Activated gamma-delta T cell (primary cell): ENCODE data around the gene CCNA2.
A peak's percentile ranks its signal among the peaks of the same experiment; 100 is the strongest.

ENCODE experiments used
- DNase-seq: peaks from one replicate; lab custom pipeline; 2025; lab: John Stamatoyannopoulos, UW

CCNA2 gene

DNA sequence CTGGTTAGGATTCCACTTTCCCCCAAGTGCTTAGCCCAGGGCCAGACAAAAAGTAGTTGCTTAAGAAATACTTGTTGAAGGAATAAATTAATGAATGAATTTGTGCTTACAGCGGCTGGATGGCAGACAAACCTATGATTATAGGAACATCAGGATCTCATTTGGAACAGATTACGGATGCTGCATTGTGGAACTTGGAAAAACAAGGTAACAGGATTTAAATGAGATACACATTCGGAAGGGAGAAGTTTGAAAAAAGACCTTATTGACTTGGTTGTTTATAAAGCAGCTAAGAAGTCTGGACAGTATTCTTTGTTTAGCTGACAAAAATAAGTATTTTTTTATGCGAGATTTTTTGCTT lies 22.0 kb downstream of the CCNA2 start:
- DNase-seq: no peak

DNA sequence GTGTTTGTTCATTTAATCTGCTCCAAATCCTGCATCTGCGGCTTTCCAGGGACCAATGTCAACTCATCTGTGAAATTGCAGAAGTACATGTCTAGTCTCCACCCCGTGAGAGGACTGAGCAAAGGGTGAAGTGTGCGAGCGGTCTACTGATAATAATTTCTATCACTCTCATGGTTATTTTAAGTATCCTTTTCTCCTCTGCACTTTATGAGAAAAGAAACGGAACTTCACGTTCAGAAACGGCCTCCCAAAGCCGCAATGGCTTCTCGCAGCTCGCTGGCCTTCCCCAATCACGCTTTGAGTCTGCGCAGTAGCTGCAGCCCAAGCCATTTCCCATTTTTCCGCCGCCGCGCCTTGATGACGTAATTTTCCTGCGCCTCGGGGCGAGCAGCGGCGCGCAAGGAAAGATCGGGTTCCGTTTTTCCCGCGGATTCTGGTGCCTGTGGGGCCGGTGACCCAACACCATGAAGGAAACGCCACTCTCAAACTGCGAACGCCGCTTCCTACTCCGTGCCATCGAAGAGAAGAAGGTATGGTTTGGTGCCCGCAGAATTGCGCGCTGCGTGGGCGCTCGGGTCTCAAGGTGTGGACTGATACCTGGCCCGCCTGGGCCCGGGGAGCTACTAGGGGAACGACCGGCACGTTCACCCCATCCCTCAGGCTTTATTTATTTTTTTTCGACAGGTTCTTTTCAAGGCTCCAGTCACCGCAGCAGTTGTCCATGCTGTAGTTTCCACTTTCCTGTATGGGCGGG lies 22.5 kb downstream of the CCNA2 start, which contains the start of gene EXOSC9:
TSS of gene EXOSC9 (plus strand) at position 363 of the 754 bp plus-strand sequence. CDS start at position 465, 102 bp downstream.
- peak; percentile 72 for DNase-seq

DNA sequence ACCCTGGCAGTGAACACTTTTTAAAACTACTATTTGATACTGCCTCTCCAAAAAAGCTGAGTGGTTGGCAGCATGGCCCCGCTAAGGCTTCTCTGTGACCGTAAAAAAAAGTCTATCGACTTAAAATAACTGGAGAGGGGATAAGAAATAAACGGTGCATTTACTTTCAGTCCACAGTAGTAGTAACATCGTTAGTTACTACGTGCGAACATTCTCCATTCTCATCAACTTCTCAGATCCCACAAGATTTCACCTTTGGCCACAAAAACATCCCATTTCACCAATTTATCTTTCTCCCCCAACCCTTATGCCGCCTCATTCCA lies 23.1 kb downstream of the CCNA2 start:
- DNase-seq: no peak

DNA sequence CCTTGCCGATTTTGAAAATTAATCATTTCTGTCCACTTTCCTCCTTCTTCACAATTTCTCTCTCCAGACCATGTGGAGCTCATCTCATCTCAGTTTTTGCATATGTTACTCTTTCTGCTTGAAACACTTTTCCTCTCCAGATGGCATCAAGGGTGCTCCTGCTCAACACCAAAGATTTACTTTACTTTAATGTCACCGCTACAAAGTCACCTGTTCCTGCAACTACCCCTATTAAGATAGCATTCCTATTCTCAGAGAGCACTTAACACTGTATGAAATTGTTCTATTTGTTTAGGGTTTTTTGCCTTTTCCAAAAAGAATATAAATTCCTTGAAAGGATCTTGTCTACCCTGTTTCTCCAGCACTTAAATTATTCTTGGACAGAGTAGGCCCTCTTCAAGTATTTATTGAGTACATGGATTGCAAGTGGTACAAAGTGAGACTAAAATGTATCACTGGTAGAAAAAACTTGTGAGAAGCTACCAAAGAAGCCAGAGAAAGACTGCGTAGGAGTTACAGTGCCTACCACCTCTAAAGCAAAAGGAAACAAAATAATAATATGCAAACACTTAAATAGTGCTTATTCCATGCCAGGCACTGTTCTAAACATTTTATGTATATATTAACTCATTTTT lies 23.7 kb downstream of the CCNA2 start:
- no peak for DNase-seq

DNA sequence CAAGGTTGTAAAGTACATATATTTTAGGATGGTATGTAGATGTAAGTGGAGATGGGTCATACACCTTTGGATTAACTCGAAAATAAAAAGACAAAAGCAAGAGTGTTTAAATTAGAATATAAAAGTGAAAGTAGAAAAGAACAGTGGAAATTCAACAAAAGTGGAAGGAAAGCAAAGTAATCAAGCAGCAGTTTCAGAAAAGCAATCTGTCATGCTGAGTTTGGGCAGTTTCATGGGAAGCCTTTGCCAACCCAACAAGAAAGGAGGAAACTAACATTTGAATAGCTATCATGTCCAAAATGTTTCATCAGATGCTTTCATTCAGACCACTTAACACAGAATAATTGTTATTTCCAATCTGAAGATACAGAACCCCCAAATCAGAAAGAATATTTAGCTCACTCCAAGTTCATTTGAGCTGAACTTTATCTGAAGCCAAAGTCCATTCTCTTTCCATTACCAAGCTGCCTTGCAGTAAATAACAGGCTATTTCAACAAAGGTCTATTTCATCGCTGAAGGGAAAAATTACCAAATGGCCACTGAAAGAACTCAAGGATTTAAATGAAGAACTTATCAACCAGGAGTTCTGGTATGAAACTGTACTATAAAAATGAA lies 24.4 kb downstream of the CCNA2 start:
- DNase-seq: no peak

DNA sequence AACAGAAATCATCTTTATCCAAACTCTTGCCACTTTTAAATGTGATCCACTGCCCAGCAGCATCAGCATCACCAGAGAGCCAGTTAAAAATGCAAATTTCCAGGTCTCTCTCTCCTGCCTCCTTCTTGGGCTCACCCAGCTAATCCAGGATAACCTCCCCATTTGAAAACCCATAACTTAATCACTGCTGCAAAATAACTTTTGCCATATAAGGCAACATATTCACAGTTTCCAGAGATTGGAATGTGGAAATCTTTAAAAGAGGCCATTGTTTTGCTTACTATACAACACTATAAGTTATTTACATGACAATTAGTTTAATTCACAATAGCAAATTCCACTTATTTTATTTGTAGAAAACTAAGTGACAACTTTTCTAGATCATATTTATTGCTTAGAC lies 27.4 kb downstream of the CCNA2 start:
- DNase-seq: no peak

DNA sequence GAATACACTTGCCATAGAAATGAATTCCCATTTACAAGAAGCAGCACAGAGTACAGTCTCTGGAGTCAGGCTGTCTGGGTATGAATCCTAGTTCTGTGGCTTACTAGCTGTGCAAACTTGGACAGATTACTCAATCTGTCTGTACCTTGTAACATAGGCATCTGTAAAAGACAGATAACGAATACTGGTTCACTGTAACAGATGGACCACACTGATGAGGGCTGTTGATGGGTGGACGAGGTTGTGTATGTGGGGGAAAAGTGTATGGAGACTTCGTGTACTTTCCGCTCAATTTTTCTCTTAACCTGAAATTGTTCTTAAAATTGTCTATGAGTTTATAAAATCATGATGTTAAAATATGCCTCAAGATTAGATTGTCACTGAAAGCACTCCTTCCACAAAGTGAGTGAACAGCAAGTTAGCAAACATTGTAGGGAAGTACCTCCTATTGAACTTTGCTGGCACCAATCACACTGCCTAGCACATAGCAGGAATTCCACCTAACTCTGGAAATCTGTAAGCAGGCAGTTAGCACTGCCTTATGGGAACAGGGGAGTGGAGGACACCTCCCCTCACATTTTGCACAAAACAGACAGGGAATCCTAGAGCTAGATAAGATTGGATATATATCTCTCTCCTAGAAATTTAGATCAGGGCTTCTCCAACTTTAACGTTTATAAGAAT lies 29.0 kb downstream of the CCNA2 start:
- no peak for DNase-seq

DNA sequence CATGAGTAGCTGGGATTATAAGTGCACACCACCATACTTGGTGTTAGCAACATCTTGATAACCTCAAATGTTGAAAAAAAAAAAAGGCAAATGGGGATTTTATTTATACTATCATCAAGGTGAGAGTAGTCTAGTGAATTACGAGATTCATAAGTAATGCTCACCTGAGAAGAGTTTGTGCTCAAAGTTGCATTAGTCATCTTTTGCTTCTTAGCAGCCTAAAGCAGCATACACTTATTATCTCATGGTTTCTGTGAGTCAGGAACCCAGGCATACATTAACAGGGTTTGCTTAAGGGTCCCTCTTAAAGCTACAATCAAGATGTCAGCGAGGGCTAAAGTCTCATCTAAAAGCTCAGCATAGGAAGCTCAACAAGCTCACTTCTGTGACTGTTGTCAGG lies 30.7 kb downstream of the CCNA2 start:
- DNase-seq: no peak

DNA sequence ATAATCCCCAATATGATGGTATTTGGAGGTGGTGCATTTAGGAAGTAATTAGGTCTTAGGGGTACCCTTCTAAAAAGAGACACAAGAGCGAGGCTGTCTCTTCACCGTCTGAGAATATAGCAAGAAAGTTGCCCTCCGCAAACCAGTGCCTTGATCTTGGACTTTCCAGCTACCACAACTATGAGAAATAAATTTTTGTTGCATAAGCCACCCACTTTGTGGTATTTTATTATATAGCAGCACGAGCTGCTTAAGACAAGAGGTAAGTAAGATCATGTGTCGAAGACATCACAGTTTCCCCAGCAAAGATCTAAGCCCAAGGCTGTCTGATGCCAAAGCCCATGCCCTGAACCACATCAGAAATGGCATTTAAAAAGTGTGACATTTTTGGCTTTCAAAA lies 32.2 kb downstream of the CCNA2 start:
- DNase-seq: no peak

DNA sequence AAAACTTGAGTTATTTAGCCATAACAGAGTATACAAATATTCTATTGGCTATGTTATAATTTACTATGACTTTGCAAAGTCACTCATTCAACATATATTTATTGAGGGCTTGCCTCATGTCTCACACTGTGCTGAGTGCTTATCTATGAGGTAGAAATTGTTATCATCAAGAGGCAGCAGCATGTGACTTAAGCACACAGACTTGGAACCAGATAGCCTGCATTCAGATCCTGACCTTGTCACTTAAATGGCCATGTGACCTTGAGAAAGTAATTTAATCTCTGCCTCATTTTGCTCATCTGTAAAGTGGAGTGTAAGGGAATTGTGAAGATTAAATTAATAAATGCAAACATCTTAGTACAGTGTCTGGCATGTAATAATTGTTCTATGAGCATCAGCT lies 32.7 kb downstream of the CCNA2 start:
- no peak for DNase-seq

DNA sequence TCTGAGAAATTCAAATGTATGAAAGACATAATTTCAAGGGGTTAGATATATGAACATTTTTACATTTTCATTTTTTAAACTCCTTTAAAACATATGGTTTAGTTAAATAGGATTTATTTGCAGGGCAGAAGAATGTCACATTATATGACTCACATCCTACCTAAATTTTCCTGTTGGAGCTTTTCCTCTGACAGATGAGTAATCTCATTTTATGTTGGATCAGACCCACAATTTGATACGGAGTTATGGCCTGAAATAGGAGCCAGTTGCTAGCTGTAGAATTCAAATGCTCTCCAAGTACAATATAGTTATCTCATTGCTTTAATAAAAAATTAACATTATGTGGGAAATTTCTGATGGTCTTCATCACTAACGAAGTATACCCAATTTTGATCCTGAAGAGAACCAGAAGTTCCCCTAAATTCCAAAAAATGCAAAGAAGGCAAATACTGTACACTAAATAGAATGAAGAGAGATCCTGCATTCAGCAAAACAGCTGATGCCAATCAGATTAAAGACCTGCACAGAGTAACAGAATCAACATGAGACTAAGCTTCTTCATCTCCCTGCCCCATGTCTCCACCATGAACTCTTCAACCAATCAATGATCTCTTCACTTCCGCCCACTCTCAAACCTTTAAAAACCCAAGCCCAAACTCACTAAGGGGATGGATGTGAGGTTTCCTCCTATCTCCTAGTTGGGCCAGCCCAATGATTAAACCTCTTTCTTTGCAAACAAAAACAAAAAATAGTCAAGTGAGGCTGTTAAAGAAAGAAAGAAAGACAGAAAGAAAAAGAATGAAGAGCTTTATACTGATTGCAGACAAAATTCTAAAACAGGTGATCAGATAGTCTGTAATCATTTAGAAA lies 33.5 kb downstream of the CCNA2 start:
- no peak for DNase-seq

DNA sequence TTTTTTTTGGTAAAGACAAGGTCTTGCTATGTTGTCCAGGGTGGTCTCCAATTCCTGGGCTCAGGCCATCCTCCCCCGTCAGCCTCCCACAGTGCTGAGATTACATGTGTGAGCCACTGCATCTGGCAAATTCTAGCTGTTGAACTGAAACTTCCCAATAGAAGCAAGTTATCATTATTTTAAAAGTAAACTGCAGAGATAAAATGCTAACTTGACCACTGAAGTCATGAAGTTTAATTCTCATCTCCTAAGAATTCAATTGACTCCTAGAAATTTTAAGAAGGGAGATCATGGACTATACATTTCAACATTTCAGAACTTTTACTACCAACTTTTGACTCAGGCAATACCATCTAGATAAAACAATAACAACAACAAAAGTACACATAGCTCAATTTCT lies 34.2 kb downstream of the CCNA2 start:
- DNase-seq: no peak

DNA sequence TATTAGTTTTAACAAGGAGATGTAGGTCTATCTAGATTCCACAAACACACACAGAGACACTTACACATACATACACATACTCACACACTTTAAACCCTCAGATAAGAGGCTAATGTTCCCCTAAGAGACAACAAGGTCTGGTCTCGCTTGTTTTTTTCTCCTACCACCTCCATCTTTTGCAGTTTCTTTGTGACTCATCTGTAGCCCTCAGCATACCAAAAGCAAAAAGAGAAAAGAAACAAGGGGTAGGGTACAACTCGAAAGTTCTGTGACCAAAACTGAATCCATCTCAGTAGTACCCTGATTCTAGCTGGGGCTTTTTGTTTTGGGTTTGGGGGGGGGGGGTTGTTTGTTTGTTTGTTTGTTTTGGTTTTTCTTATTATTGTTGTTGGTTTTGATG lies 34.8 kb downstream of the CCNA2 start:
- DNase-seq: no peak

DNA sequence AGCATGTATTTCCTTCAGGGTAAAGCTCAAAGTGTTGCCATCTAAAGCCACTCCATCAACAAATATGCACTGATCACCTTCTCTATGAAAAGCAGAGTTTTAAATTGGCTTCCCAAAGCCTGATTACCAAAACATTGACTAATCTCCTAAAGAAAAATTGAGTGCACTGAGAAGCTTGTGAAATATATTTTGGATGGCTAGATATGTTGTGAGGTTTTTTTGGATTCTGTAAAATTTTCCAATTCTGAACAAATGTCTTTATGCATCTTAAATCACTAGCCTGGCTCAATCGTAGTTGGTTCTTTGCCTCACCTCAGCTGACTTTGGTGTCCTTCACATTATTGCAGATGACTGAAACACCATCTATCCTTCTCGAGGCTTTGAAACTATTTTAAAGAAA lies 37.5 kb downstream of the CCNA2 start:
- DNase-seq: no peak

DNA sequence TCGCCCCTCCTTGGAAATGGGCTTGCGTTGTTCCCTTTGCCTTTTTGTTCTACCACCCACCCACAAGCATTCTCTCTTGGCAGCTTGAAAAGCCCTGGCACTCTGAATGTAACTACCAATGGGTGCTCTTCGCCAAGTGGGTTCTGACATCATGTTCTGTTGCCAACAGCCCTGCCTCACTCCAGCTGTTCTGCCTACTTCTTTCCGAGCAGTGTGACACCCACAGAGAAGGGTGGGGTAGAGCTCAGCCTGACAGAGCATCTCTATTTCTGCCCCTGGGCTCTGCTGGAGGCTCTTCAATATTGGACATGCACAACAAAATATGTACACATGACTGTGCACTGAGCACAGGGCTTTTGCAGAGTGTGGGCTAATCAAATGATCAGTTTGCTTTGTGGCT lies 38.2 kb downstream of the CCNA2 start:
- DNase-seq: no peak

DNA sequence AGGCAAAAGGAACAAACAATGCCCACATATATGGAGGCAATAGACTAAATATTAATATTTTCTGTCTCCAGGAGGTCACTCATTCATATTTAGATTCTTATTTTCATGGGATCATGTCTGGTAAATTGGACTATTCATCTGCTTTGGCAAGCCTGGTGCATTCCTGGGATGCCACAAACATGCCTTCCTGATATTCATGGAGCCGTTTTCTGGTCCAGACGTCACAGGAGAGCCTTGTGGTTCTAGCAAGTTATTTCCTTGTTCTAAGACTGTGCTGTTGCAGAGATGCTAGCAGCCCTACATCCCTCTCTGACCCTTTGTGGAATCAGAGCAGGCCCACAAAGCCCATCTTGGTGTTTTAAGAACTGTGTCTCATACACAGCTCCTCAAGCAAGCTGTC lies 38.7 kb downstream of the CCNA2 start:
- DNase-seq: no peak

DNA sequence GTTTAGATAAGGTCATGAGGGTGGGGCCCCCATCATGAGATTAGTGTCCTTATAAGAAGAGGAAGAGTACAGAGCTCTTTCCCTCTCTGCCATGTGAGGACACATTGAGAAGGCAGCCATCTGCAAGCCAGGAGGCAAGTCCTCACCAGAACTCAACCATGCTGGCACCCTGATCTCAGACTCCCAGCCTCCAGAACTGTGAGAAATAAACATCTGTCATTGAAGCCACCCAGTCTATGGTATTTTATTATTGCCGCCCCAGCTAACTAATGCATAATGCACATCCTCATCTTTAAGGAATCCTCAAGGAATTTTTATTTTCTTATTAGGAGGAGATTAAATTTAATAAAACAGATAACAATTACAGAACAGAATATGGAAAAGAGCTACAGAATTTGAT lies 39.3 kb downstream of the CCNA2 start:
- no peak for DNase-seq

DNA sequence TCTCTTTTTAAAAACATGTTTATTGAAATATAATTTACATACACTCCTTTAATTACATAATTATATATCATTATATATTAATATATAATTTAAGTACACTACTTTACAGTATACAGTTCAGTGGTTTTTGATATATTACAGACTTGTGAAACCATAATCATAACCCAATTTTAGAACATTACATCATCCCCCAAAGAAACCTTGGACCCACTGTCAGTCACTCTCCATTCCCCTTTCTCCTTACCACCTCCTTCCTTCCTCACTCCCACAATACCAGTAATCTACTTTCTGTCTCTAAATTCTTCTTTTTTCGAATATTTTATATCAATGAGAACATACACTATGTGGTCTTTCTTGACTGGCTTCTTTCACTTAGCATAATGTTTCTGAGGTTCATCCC lies 40.5 kb downstream of the CCNA2 start:
- DNase-seq: no peak

DNA sequence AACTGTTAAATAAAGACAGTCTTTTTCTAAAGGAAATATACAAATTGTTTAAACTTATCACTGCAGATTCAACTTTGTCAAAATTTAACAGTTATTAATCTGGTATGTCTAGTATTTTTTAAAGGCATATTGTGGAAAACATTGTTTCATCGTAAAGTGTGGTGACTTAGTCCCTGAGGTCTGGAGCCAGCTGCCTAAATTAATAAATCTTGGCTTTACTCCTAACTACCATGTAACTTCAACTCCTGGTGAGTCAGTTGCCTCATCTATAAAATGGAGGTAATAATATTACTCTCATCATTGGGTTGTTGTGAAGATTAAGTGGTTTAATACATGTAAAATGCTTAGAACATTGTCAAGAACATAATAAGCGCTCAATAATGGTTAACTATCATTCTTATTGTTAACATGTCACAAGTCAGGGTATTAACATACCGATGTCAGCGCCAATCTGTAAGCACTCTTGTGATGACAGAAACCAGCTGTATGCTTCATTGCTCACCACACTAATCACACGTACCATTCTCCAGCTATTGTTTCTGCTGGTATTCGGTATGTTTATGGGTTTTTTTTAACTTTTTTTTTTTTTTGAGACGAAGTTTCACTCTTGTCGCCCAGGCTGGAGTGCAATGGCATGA lies 44.6 kb downstream of the CCNA2 start:
- no peak for DNase-seq

DNA sequence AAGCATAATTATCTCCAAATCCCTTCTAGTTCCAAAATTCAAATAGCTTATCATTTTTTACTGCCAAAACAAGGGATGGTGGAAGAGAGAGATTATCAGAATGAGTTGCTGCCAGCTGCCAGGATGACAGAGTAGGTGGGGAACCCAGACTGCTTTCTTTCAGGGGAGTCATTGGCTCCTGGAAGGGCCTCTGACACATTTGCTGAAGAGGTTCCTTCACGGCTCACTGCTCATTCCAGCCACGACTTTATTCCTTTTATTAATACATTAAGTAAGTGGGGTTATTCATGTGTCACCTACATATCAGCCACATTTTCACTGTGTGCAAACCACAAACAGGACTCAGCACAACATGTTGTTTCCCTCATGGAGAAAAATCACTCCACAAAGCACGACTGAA lies 46.1 kb downstream of the CCNA2 start:
- DNase-seq: no peak

DNA sequence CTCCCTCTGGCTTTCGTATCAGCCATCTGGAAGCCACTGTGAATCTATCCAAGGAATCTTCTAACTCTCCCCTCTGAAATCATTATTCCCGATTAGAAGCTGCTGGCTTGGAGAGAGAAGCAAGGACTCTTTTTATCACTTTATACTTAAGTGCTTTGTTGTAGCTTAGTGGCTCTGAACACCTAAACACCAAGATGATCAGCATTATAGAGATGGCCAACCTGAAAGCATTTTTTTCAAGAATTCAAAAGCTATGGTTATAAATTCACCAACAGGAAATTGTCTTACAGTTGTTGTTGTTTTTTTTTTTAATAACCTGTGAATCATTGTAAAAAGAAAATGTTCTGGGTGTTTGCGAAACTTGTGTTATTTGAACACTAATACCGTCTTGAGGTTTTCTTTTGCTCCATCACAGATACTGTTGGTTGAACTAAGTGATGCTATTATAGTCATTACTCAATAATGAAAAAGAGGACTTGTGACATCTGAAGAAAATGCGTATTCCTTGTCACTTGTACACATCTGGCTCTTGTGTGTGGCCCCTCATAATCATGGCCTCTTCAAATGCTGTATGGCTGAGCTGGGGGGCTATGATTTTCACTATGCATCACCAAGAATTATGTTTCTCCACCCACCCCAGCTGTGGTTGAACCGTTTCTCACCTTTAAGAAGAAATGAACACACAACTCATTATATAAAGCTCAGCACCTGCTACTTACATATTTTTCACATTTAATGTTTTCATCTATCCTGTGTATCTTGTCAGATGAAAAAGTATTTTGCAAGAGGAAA lies 46.9 kb downstream of the CCNA2 start:
- DNase-seq: no peak
